IPS-18c (cell line): ENCODE measurements around the gene ARL3.

Experiments used
- H3K4me3 ChIP-seq: 2 replicates; pipeline ENCODE4 v1.7.0; 2013; ENCODE audit warnings: low read depth, mild to moderate bottlenecking, low read length, moderate library complexity; ENCODE audit not compliant: insufficient read depth
- H3K9me3 ChIP-seq: one replicate; pipeline ENCODE4 v1.6.1; 2013; ENCODE audit warnings: mild to moderate bottlenecking, low read length, moderate library complexity; ENCODE audit not compliant: control insufficient read depth, insufficient read depth

The ARL3 gene

GRCh38 chr10:102649797-102650654, 64.2 kb downstream of the ARL3 start:
- Histone ChIP-seq H3K9me3 (no peaks in the 10 kb centered on the region), H3K4me3 (no peak overlapping the region; the same call in 1 of the 2 replicates)

- H3K9me3 ChIP-seq, result no peaks in the 10 kb centered on the region
- H3K4me3 ChIP-seq, result no peak overlapping the region; the same call in 1 of the 2 replicates
Measured at GRCh38 chr10:102648889-102649796, 65.1 kb downstream of the ARL3 start.

- peak overlapping the region; percentile 15; the same call in 1 of the 2 replicates for H3K4me3 ChIP-seq
- H3K9me3 ChIP-seq, result no peaks in the 10 kb centered on the region
Measured at GRCh38 chr10:102648269-102648888, 65.8 kb downstream of the ARL3 start.

GRCh38 chr10:102647443-102648268, 66.5 kb downstream of the ARL3 start:
- Histone ChIP-seq H3K9me3 (no peaks in the 10 kb centered on the region), H3K4me3 (peak overlapping the region; percentile 15; the same call in 1 of the 2 replicates)

GRCh38 chr10:102646610-102647442, 67.4 kb downstream of the ARL3 start:
- no peaks in the 10 kb centered on the region for H3K9me3 ChIP-seq
- peak overlapping the region; percentile 89 for H3K4me3 ChIP-seq

GRCh38 chr10:102645741-102646609, 68.2 kb downstream of the ARL3 start:
- no peaks in the 10 kb centered on the region for H3K9me3 ChIP-seq
- peak overlapping the region; percentile 89 for H3K4me3 ChIP-seq

- Histone ChIP-seq H3K4me3 (peak overlapping the region; percentile 89), H3K9me3 (no peaks in the 10 kb centered on the region)
Measured at GRCh38 chr10:102645388-102645740, 68.8 kb downstream of the ARL3 start.

GRCh38 chr10:102644646-102645387, 69.4 kb downstream of the ARL3 start:
- Histone ChIP-seq H3K4me3 (peak overlapping the region; percentile 89), H3K9me3 (no peaks in the 10 kb centered on the region)

GRCh38 chr10:102644066-102644645, 70.0 kb downstream of the ARL3 start, which contains the start of gene TRIM8:
Gene TRIM8, plus strand, starts transcription at chr10:102644479. Its CDS starts 139 bp downstream, at chr10:102644618.
- Histone ChIP-seq H3K9me3 (no peaks in the 10 kb centered on the region), H3K4me3 (peak within 1 kb of the TSS; percentile 89)

- Histone ChIP-seq H3K4me3 (peak overlapping the region; percentile 89), H3K9me3 (no peaks in the 10 kb centered on the region)
Measured at GRCh38 chr10:102643336-102644065, 70.7 kb downstream of the ARL3 start.

GRCh38 chr10:102642736-102643335, 71.4 kb downstream of the ARL3 start:
- peak overlapping the region; percentile 89 for H3K4me3 ChIP-seq
- no peaks in the 10 kb centered on the region for H3K9me3 ChIP-seq

- peak overlapping the region; percentile 89 for H3K4me3 ChIP-seq
Measured at GRCh38 chr10:102641880-102642735, 72.1 kb downstream of the ARL3 start.

More at GRCh38 chr10:102641880-102642735, 72.1 kb downstream of the ARL3 start:
- H3K9me3 ChIP-seq, result no peaks in the 10 kb centered on the region
